ENCODE data around the gene SLC6A18. TPM values are rescaled to one million over a fixed set of nuclear protein-coding genes. Genes with fewer than 3 reads are reported as not detected.

Gene SLC6A18
- total RNA-seq, 1 experiment from 2014 or later = not detected

DNA sequence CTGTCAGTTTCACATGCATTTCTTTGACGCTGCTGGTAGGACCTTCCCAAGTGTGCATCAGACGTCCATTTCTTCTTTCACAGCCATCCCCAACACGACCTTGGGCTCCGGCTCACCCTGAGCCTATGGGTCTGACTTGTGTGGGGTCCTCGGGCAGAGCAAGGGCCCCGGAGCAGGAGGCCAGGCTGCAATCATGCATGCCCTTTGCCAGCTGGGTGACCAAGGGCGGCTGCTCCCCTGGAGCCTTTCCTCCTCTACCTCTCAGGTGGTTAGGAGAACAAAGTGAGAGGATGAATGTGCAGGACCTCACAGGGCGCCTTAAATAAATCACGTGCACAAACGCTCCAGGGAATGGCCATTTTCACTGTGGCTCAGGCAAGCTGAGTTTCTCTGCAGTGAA lies 36.5 kb downstream of the SLC6A18 start:
- no peaks in the 10 kb centered on the region for H3K27me3 ChIP-seq (ENCODE audit: control insufficient read depth, insufficient read depth, low read length)
- no peaks in the 10 kb centered on the region for H3K4me1 ChIP-seq (ENCODE audit: control insufficient read depth, insufficient read depth, low read length)
- no peak overlapping the region for H3K27ac ChIP-seq (ENCODE audit: low read length)
- BruUV-seq (replicated peaks) = no TSS peak
- intact Hi-C loops (cut with micrococcal nuclease; ENCODE audit: unreplicated experiment) (no loop called here), in situ Hi-C loops (cut with HindIII; ENCODE audit: low pct_unique_long_range_greater_than_20kb, low sequenced_read_pairs) (no loop called here)
- ChIA-PET POLR2A (no interaction called here), CTCF (no interaction called here)
- no peaks in the 10 kb centered on the region for H3K36me3 ChIP-seq (ENCODE audit: control insufficient read depth, insufficient read depth, low read length)
- no peaks in the 10 kb centered on the region for H3K9me3 ChIP-seq (ENCODE audit: control insufficient read depth, insufficient read depth, low read depth, low read length)
- TF ChIP-seq POLR2AphosphoS5 (IDR thresholded peaks at IDR 0.05; ENCODE audit: low read depth, low read length) (no peak), TCF7L2 (IDR thresholded peaks at IDR 0.05; ENCODE audit: low read depth, low read length) (no peak), SIN3A (IDR thresholded peaks at IDR 0.05; ENCODE audit: borderline replicate concordance, insufficient read depth, low read depth, low read length) (no peak)
- TF ChIP-seq, protein P1, sequence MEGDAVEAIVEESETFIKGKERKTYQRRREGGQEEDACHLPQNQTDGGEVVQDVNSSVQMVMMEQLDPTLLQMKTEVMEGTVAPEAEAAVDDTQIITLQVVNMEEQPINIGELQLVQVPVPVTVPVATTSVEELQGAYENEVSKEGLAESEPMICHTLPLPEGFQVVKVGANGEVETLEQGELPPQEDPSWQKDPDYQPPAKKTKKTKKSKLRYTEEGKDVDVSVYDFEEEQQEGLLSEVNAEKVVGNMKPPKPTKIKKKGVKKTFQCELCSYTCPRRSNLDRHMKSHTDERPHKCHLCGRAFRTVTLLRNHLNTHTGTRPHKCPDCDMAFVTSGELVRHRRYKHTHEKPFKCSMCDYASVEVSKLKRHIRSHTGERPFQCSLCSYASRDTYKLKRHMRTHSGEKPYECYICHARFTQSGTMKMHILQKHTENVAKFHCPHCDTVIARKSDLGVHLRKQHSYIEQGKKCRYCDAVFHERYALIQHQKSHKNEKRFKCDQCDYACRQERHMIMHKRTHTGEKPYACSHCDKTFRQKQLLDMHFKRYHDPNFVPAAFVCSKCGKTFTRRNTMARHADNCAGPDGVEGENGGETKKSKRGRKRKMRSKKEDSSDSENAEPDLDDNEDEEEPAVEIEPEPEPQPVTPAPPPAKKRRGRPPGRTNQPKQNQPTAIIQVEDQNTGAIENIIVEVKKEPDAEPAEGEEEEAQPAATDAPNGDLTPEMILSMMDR (IDR thresholded peaks at IDR 0.05) = no peak
- TF ChIP-seq, protein P2, sequence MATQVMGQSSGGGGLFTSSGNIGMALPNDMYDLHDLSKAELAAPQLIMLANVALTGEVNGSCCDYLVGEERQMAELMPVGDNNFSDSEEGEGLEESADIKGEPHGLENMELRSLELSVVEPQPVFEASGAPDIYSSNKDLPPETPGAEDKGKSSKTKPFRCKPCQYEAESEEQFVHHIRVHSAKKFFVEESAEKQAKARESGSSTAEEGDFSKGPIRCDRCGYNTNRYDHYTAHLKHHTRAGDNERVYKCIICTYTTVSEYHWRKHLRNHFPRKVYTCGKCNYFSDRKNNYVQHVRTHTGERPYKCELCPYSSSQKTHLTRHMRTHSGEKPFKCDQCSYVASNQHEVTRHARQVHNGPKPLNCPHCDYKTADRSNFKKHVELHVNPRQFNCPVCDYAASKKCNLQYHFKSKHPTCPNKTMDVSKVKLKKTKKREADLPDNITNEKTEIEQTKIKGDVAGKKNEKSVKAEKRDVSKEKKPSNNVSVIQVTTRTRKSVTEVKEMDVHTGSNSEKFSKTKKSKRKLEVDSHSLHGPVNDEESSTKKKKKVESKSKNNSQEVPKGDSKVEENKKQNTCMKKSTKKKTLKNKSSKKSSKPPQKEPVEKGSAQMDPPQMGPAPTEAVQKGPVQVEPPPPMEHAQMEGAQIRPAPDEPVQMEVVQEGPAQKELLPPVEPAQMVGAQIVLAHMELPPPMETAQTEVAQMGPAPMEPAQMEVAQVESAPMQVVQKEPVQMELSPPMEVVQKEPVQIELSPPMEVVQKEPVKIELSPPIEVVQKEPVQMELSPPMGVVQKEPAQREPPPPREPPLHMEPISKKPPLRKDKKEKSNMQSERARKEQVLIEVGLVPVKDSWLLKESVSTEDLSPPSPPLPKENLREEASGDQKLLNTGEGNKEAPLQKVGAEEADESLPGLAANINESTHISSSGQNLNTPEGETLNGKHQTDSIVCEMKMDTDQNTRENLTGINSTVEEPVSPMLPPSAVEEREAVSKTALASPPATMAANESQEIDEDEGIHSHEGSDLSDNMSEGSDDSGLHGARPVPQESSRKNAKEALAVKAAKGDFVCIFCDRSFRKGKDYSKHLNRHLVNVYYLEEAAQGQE (IDR thresholded peaks at IDR 0.05; ENCODE audit: insufficient read depth in 1 of 2, low read depth in 2 of 2, low read length in 1 of 2) = no peak
- H3K4me3 ChIP-seq (ENCODE audit: low read depth in 2 of 2, low read length in 2 of 2) = no peak overlapping the region
- DNase-seq (ENCODE audit: low read depth, low spot score) (no peak), ATAC-seq (no peak)

DNA sequence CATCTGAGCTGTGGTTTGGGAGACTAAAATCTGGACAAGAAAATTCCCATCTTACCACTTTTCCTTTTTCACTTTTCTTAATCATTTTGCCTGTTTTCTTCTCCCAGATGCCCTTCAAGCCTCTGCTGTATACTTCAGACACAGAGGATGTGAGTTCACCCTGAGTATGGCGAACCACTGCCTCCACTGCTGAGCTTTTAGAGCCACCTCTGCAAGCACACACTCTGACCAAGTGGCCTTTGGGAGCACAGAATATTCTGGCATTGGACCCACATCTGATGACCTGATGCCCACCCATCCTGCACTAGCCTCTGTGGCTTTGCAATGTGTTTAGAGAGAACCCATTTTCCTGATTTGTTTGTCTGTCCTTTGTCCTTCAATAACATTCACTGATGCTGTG lies 37.2 kb downstream of the SLC6A18 start:
- ChIA-PET POLR2A (no interaction called here), CTCF (no interaction called here)
- no peaks in the 10 kb centered on the region for H3K27me3 ChIP-seq (ENCODE audit: control insufficient read depth, insufficient read depth, low read length)
- BruUV-seq (replicated peaks) = no TSS peak
- in situ Hi-C loops (cut with HindIII; ENCODE audit: low pct_unique_long_range_greater_than_20kb, low sequenced_read_pairs) = no loop called here
- no peak overlapping the region for H3K27ac ChIP-seq (ENCODE audit: low read length)
- no peak for ATAC-seq
- no peak overlapping the region for H3K4me3 ChIP-seq (ENCODE audit: low read depth in 2 of 2, low read length in 2 of 2)
- H3K36me3 ChIP-seq (ENCODE audit: control insufficient read depth, insufficient read depth, low read length) = no peaks in the 10 kb centered on the region
- no peaks in the 10 kb centered on the region for H3K9me3 ChIP-seq (ENCODE audit: control insufficient read depth, insufficient read depth, low read depth, low read length)
- no peaks in the 10 kb centered on the region for H3K4me1 ChIP-seq (ENCODE audit: control insufficient read depth, insufficient read depth, low read length)
- DNase-seq (ENCODE audit: low read depth, low spot score) = no peak
- intact Hi-C loops (cut with micrococcal nuclease; ENCODE audit: unreplicated experiment) = no loop called here
- TF ChIP-seq POLR2AphosphoS5 (IDR thresholded peaks at IDR 0.05; ENCODE audit: low read depth, low read length) = no peak
- TF ChIP-seq, protein P1 (IDR thresholded peaks at IDR 0.05) = no peak

- intact Hi-C loops (cut with micrococcal nuclease; ENCODE audit: unreplicated experiment) (no loop called here), in situ Hi-C loops (cut with HindIII; ENCODE audit: low pct_unique_long_range_greater_than_20kb, low sequenced_read_pairs) (no loop called here)
- DNase-seq (ENCODE audit: low read depth, low spot score) = no peak
- CTCF ChIA-PET = no interaction called here
- no peaks in the 10 kb centered on the region for H3K36me3 ChIP-seq (ENCODE audit: control insufficient read depth, insufficient read depth, low read length)
- no peak for ATAC-seq
- no TSS peak for BruUV-seq (replicated peaks)
- POLR2A ChIA-PET = no interaction called here
- no peak overlapping the region for H3K4me3 ChIP-seq (ENCODE audit: low read depth in 2 of 2, low read length in 2 of 2)
- no peaks in the 10 kb centered on the region for H3K9me3 ChIP-seq (ENCODE audit: control insufficient read depth, insufficient read depth, low read depth, low read length)
- TF ChIP-seq TCF7L2 (IDR thresholded peaks at IDR 0.05; ENCODE audit: low read depth, low read length) (no peak), POLR2AphosphoS5 (IDR thresholded peaks at IDR 0.05; ENCODE audit: low read depth, low read length) (no peak), SIN3A (IDR thresholded peaks at IDR 0.05; ENCODE audit: borderline replicate concordance, insufficient read depth, low read depth, low read length) (no peak)
- TF ChIP-seq, protein P1 (IDR thresholded peaks at IDR 0.05) = no peak
- TF ChIP-seq, protein P2 (IDR thresholded peaks at IDR 0.05; ENCODE audit: insufficient read depth in 1 of 2, low read depth in 2 of 2, low read length in 1 of 2) = no peak
- no peak overlapping the region for H3K27ac ChIP-seq (ENCODE audit: low read length)
- no peaks in the 10 kb centered on the region for H3K4me1 ChIP-seq (ENCODE audit: control insufficient read depth, insufficient read depth, low read length)
- H3K27me3 ChIP-seq (ENCODE audit: control insufficient read depth, insufficient read depth, low read length) = no peaks in the 10 kb centered on the region
Observed at GRCh38 chr5:1264211-1264610, 39.0 kb downstream of the SLC6A18 start.

Data from Panc1 (cell line).